GM19193 (cell line): ENCODE data around the gene WIPF2.

Experiments
- POLR2A ChIP-seq: IDR thresholded peaks from 4 replicates; pipeline ENCODE4 v1.6.1; 2011; ENCODE audit not compliant: insufficient read depth, insufficient read length; ENCODE audit errors: extremely low read depth

Gene WIPF2

GRCh38 chr17:40268141-40268712 lies 49.1 kb downstream of the WIPF2 start:
- no peak for TF ChIP-seq POLR2A

- TF ChIP-seq POLR2A, result no peak
Measured at GRCh38 chr17:40278414-40278813, 59.3 kb downstream of the WIPF2 start.

DNA sequence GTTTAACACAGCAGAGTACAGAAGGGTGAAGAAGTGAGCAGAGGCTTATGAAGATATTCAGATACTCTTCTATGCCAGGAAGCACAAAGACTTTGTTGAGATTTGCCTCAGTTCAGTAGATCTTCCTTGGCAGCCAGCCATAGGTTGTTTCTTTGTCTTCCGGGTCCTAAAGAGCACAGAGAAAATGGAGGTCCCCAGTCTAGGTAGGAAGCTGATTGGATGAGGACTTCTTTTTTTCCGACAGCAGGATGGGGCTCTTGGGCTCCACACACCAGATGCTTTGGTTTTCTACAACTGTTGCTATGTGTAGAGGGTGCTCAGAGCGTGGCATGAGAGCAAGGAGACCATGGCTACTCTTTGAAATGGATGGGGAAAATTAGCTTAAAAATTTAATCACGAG lies 60.3 kb downstream of the WIPF2 start:
- no peak for TF ChIP-seq POLR2A

DNA sequence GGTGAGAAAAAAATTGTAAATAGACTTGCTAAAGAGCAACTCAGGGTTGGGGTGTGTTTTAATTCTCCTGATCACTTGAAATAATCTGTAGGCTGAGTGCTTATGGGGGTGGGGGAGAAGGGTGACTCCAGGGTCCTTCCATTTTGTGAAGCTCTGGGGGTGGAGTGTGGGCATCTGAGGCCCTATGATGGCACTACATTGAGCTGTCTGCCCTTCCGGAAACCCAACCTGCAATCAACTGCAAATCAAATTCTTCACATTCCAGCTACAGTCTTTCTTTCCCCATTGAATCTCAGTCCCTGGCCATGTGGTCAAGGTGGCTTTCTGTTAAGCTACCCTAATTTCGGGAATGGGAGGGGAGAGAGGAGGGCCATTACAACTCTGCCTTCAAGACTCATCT lies 62.6 kb downstream of the WIPF2 start:
- no peak for TF ChIP-seq POLR2A

DNA sequence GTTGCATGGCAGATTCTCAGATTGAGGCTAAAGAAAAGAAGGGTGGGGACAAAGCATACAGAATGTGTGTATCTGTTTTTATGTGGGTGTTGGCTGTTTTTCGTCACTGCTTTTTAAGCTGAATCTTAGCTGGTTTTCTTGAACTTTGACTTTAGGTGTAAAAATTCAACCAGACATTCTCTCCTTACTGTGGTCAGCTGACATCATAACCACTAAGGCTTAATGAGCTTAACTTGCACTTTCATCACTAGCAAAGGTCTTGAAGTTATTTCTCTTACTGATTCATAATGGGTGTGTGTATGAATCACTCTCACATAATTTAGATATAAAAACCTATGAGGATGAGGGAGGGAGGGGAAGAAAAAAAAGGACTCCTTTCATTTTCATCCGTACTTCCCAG lies 64.6 kb downstream of the WIPF2 start:
- TF ChIP-seq POLR2A, result no peak

DNA sequence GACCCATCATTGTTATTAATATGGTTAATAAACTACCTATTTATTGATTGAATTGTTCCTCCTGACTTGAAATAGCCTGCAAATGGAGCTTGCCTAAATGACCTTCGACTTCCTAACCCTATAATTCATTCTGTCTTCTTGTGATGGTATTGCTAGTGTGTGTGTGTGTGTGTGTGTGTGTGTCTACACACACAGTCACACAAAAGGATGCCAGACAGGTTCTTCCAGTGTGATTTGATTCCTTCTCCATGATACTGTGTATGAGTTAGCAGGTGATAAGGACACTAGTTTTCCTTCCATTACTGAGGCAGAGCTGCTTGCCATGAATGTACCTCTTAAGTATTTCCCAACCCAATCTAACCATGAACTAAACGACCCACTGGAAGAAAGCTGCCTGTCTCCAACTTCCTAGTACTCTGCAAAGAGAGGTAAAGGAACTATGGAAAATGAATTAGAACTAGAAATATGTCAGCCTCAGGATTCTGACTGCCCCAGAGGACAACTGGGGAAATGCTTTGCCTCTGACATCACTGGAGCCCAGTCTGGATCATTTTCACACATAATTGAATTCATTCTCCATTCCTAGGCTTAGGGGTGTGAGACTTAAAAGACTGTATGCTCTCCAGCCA lies 65.1 kb downstream of the WIPF2 start:
- TF ChIP-seq POLR2A, result no peak

DNA sequence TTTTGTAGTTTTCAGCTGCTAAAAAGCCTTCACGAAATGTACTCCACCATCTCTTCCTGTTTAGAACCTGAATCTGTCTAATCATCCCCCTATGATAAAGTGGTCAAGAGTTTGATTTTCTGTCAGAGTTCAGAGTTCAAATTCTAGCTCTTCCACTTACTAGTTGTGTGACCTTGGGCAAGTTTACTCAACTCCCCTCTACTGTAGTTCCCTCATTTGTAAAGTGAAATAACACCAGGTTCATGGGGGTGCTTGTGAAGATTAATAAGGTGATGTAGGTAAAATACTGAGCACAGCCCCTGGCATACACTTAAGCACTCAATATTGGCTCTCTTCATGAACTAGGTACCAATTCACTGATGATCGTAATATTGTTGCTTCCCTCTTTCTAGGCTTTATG lies 67.4 kb downstream of the WIPF2 start:
- TF ChIP-seq POLR2A, result no peak

GRCh38 chr17:40287159-40287493 lies 68.0 kb downstream of the WIPF2 start:
- no peak for TF ChIP-seq POLR2A

DNA sequence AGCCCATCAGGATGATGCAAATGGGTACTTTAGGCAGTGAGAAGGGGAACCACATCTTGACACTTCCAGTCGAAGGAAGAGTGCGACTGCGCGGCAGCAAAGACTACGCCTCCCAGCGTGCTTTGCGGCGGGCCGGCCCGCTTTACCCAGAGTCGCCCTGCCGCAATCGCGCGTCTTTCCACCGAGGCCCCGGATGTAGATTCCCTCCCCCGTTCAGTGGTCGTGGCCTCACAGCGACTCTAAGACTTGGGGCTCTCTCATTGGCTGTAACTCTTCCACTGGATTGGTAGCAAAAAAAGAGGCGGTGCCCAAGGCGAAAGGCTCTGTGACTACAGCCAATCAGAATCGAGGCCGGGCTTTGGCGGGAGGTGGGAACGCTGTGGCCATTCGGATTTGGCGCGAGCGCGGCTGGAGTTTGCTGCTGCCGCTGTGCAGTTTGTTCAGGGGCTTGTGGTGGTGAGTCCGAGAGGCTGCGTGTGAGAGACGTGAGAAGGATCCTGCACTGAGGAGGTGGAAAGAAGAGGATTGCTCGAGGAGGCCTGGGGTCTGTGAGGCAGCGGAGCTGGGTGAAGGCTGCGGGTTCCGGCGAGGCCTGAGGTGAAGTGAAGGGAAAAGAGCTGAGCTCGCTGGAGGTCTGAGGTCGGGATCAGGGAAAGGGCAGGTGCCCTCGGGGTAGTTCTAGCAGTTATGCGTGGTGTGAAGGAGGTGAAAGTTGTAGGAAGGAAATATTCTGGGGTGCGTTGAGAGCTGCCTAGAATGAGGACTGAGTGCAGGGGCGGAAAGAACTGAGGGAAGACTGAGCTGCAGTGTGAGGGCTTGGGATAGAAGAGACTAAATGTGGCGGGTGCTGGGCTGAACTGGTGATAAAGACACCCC lies 68.6 kb downstream of the WIPF2 start, which contains the start of gene CDC6:
Gene CDC6, plus strand, starts transcription at position 386 of the 876 bp plus-strand sequence. CDS start 1,542 bp downstream, outside the sequence.
- TF ChIP-seq POLR2A, result peak; percentile 92

DNA sequence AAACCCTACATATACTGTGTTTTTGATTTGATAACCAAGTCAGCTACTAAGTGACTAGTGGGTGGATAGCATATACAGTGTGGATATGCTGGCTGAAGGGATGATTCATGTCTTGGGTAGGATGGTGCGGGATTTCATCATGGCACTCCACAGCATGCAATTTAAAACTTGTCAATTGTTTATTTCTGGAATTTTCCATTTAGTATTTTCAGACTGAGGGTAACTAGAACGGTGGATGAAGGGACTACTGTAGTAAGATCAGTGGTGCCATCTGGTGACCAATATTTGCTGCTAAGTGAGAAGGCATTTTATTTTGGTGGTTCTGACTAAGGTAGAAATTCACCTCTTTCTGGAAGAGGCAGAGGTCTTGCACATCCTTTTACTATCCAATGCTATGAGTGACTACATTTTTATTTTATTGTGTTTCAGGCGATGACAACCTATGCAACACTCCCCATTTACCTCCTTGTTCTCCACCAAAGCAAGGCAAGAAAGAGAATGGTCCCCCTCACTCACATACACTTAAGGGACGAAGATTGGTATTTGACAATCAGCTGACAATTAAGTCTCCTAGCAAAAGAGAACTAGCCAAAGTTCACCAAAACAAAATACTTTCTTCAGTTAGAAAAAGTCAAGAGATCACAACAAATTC lies 71.7 kb downstream of the WIPF2 start:
- TF ChIP-seq POLR2A, result no peak

GRCh38 chr17:40291281-40291664 lies 72.2 kb downstream of the WIPF2 start:
- no peak for TF ChIP-seq POLR2A

DNA sequence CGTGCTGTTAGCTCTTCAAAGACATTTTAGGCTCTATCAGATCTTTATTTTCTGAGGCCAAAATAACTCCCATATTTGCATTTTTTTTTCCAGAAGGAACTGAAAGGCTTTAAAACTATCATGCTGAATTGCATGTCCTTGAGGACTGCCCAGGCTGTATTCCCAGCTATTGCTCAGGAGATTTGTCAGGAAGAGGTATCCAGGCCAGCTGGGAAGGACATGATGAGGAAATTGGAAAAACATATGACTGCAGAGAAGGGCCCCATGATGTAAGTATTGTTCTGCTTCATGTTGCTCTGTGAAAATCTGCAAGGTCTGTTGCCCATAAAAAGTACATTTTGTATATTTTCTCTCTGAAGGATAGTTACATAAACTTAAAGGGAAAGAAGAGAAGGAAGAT lies 74.3 kb downstream of the WIPF2 start:
- no peak for TF ChIP-seq POLR2A

- no peak for TF ChIP-seq POLR2A
Measured at GRCh38 chr17:40295488-40296436, 76.7 kb downstream of the WIPF2 start.

GRCh38 chr17:40297511-40297910 lies 78.4 kb downstream of the WIPF2 start:
- TF ChIP-seq POLR2A, result no peak
